NCI-H2227 (cell line): ENCODE results near the gene SULF2.
A peak's percentile ranks its signal among the peaks of the same experiment; 100 is the strongest.

Source experiments
- DNase-seq: peaks from one replicate; lab custom pipeline; 2025; ENCODE audit not compliant: unreplicated experiment; lab: John Stamatoyannopoulos, UW

The SULF2 gene

DNA sequence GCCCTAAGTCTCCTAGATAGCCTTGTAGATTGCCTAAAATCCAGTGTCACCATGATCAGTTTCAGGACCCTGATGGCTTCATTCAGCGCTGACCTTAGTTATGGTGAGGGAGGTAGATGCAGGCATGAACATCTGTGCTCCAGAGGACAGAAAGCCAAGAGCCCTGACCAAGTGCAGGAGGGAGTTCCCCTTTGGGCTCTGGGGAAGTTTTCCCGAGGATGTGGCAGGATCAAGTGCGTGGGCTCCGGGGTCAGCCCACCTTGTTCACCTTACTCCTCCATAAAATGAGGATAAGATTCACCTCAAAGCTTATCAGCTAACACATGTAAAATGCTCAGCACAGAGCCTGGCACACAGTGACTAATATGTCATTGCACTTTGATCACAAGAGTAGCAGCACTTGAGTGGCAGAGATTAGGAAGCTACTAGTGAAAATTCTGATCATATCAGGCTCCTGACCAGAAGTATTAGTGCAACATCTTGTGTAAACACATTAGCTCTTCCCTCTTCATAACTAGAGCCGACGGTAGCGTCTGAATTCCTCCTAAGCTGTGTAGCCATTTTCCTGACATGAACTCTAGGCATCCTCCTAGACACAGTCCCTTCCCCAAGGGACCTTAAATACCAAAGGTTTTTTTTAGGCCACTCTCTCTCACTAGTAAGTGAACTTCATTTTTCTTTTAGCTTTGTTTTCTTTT is 125.2 kb downstream of the SULF2 start:
- DNase-seq, result no peak

DNA sequence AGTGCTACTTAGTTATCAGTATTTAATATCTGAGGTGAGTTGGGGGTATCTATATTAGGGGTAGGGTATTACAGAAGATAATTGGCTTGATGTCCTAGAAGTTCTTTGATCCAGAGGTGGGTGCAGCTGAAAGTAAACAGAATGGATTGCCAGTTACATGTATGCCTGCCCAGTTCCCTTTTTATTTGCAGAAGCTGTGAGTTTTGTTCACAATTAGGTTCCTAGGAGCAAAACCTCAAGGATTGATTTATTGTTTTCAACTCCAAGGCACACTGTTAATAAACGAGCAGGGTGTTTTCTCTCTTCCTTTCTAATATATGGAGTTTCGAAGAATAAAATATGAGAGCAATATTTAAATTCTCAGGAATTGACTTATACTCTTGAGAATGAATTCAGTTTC is 129.0 kb downstream of the SULF2 start:
- DNase-seq, result no peak

DNA sequence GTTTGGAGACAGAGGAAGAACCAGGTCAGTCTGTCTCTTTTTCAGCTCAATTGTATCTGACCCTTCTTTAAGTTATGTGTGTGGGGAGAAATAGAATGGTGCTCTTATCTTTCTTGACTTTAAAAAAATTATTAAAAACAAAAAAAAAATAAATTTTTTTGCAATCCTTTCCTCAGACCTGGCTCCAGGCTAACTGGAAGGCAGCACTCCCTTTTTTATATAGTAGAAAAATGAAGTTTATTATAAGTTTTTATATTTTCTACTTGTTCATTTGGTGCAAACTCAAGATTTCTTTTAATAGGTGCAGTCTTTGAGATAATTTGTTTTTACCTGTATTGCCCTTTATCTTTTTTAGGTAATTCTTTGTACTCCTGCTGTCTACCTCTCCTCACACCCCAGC is 129.6 kb downstream of the SULF2 start:
- DNase-seq, result no peak

DNA sequence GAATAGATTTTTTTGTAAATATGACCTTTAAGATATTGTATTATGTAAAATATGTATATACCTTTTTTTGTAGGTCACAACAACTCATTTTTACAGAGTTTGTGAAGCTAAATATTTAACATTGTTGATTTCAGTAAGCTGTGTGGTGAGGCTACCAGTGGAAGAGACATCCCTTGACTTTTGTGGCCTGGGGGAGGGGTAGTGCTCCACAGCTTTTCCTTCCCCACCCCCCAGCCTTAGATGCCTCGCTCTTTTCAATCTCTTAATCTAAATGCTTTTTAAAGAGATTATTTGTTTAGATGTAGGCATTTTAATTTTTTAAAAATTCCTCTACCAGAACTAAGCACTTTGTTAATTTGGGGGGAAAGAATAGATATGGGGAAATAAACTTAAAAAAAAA is 130.9 kb downstream of the SULF2 start:
- DNase-seq, result no peak

DNA sequence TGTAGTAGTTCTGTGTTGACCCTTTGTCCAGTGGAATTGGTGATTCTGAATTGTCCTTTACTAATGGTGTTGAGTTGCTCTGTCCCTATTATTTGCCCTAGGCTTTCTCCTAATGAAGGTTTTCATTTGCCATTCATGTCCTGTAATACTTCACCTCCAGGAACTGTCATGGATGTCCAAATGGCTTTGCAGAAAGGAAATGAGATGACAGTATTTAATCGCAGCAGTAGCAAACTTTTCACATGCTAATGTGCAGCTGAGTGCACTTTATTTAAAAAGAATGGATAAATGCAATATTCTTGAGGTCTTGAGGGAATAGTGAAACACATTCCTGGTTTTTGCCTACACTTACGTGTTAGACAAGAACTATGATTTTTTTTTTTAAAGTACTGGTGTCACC is 131.4 kb downstream of the SULF2 start:
- DNase-seq, result no peak

DNA sequence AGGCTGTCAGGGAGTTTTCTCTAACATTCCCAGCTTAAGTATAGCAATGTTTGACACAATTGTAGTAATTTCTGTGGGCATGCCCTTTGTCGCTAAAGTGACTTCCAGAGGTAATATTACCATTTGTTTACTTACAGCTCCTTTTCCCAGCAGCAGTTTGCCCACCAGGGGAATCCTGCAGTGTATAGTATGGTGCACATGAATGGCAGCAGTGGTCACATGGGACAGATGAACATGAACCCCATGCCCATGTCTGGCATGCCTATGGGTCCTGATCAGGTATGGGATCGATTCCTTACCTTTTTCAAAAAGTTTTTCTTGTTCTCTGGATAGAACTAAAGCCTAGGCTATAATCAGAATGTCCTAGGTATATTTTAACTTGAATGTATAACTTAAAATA is 132.5 kb downstream of the SULF2 start:
- DNase-seq, result no peak

DNA sequence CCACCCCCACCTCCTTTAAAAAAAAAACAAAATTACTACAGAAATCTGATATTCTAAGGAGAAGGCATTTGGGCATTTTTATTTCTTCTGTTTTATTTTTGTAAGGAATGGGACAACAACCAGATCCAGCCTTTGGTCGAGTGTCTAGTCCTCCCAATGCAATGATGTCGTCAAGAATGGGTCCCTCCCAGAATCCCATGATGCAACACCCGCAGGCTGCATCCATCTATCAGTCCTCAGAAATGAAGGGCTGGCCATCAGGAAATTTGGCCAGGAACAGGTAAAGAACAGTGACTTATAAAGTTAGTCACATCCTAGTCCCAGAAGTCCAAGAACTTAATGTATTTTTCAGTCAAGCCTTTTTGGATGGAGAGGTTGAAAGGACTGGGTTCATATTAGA is 133.0 kb downstream of the SULF2 start:
- DNase-seq, result no peak

DNA sequence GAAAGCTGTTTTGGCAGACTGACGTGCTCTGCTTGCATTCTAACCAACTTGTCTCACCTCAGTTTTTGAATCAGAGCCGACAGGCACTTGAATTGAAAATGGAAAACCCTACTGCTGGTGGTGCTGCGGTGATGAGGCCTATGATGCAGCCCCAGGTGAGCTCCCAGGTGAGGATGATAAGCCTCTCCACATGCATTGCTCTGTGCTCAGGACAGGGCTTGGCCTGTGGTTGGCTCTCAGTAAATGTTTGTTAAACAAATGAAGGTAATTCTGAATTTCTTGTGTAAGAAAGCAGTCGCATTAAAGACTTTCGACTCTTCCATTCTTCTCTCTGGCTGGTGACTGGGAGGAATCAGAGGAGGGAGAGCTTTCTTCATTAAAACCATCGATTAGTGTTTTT is 136.3 kb downstream of the SULF2 start:
- no peak for DNase-seq

DNA sequence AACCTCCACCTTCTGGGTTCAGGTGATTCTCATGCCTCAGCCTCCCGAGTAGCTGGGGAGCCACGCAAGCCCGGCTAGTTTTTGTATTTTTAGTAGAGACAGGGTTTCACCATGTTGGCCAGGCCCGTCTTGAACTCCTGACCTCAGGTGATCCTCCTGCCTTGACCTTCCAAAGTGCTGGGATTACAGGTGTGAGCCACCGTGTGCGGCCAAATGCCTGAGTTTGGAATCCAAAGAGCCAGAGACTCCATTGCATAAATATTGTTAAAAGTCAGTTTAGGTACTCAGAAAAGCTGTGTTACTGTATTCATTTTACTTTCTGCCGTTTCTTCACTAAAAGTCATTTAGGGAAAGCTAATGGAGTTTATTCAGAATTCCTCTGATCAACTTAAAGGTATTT is 137.3 kb downstream of the SULF2 start:
- DNase-seq, result no peak

DNA sequence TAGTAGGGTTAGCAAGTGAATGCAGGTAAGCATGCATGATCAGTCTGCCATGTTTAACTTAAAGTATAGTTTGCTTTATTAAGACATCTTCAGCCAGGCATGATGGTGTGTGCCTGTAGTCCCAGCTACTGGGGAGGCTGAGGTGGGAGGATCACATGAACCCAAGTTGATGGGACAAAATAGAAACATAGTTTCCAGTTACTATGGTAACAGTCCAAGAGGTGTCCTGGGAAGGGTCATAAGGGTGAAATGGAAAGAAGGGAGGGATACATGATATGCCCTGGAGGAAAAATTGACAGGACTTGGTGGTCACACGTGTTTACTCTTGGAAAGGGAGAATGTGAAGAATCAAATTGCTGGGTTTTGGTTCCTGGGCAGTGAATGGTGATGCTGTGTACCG is 139.6 kb downstream of the SULF2 start:
- no peak for DNase-seq

DNA sequence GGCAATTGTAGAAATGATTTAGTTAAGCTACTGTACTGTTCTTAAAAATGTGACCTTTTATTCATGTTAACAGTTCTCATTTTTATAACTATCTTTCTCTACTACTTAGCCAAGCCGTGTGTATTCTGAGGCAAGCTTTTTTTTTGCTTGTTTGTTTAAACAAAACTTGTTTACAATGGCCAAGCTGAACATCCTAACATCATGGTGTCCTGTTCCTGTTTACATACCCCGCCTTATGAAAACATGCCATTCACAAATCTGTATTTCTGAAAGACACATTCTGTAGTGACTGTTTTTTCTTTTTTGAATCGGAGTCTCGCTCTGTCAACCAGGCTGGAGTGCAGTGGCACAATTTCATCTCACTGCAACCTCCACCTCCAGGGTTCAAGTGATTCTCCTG is 142.7 kb downstream of the SULF2 start:
- DNase-seq, result no peak

DNA sequence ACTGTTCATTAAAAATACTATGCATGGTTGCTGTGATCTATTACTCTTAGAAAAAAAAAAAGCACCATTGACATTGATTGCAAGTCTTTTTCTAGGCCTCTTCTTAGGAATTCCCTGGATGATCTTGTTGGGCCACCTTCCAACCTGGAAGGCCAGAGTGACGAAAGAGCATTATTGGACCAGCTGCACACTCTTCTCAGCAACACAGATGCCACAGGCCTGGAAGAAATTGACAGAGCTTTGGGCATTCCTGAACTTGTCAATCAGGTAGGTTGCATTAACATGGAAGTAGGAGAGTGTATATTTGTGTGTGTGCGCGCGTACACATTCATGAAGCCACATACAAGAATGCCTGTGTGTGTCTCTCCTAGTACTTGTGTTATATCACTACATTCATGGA is 143.2 kb downstream of the SULF2 start:
- DNase-seq, result no peak

DNA sequence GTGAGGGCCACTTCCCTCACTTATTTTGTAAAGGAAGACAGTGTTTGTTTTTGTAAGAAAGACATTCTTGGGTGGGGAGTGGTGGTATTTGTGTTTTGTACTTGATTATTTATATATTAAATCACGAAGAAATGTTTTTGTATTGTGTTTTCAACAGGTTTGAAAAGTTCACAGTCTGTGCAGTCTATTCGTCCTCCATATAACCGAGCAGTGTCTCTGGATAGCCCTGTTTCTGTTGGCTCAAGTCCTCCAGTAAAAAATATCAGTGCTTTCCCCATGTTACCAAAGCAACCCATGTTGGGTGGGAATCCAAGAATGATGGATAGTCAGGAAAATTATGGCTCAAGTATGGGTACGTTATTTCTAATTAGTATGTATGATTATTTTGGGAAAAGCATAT is 146.4 kb downstream of the SULF2 start:
- DNase-seq, result no peak

DNA sequence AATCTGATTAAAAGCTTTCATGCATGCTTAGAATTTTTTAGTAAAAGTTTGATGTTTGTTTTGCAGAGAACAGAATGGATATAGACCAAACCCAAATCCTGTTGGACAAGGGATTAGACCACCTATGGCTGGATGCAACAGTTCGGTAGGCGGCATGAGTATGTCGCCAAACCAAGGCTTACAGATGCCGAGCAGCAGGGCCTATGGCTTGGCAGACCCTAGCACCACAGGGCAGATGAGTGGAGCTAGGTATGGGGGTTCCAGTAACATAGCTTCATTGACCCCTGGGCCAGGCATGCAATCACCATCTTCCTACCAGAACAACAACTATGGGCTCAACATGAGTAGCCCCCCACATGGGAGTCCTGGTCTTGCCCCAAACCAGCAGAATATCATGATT is 150.0 kb downstream of the SULF2 start:
- no peak for DNase-seq

DNA sequence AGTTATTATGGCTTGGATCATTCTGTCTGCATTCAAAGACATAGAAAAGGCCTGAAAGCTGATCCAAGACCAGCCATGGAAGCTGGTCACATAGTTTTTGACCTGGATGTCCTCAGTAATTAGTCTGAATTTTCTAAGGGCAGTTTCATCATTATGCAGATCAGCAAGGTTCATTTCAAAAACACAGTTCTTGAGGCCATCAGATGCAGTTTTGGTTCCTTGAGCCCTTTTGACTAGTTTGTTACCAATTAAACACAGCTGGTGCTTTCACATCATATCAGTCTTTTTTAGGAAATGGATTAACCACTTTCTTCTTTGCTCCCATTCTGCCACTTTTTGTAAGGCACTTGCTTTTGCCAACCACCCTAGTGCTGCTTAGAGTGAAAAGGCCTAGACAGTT is 154.2 kb downstream of the SULF2 start:
- DNase-seq, result no peak

DNA sequence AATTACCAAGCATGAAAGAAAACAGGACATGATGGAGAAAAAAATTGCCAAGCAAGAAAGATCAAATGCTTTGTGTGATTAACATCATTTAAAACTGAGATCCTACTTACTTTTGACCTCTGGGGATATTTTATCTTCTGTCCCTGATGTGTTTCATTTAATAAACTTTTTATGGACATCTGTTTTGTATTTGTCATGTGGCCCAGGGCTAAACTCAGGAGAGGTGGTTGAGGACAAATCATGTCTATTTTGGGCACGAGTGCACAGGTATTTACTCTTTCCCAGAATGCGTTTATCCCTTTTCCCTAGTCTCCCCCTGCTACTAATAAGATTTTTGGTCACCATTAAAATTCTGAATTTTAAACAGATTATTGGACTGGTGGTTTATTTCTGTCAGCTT is 155.4 kb downstream of the SULF2 start:
- DNase-seq, result no peak

DNA sequence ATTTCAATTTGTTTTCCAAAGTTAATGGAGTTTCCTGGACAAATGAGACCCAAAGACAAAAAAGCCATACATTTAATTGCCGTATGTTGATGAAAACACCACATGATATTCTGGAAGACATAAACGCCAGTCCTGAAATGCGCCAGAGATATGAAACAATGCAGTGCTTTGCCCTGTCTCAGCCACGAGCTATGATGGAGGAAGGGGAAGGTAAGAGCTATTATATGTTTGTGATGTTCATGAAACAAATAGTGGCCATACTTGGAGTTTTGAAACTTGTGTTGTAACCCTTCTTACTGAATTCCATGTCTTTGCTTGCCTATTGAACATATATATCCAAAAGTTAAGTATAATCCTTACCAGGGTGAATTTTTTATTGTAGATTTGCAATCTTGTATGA is 157.7 kb downstream of the SULF2 start:
- no peak for DNase-seq

DNA sequence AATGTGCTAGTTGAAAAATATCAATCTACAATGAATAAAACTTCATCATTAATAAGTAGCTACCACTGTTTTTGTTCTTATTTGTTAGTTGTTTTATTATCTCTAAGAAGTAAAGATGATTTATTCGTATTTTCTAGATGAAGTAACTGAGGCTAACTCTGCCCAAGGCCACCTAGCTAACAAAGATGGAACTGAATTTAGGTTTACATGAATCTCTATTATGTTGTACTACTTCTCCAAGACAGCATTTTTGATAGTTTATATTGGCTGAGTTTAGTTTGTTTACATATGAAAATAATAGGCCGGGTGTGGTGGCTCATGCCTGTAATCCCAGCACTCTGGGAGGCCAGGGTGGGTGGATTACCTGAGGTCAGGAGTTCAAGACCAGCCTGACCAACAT is 162.1 kb downstream of the SULF2 start:
- no peak for DNase-seq

DNA sequence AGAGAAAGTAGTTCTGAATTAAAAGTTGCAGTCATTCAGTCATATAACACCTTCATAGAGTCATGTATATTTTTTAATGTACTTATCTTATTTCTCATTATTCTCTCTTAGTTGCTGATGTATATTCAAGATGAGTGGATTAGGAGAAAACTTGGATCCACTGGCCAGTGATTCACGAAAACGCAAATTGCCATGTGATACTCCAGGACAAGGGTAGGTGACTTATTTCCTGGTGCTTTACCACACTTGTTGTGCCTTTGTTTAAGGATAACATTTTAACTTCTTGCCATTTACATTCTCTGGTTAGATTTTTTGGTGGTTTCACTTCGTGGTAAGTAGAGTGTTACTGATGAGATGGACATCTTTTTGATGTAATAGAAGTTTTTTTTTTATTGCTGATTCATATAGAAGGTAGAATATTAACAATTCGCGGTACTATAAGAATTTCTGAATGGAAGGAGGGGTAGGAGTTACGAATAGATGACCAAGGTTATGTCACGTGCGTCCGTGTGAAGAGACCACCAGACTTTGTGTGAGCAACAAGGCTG is 163.1 kb downstream of the SULF2 start:
- DNase-seq, result no peak

DNA sequence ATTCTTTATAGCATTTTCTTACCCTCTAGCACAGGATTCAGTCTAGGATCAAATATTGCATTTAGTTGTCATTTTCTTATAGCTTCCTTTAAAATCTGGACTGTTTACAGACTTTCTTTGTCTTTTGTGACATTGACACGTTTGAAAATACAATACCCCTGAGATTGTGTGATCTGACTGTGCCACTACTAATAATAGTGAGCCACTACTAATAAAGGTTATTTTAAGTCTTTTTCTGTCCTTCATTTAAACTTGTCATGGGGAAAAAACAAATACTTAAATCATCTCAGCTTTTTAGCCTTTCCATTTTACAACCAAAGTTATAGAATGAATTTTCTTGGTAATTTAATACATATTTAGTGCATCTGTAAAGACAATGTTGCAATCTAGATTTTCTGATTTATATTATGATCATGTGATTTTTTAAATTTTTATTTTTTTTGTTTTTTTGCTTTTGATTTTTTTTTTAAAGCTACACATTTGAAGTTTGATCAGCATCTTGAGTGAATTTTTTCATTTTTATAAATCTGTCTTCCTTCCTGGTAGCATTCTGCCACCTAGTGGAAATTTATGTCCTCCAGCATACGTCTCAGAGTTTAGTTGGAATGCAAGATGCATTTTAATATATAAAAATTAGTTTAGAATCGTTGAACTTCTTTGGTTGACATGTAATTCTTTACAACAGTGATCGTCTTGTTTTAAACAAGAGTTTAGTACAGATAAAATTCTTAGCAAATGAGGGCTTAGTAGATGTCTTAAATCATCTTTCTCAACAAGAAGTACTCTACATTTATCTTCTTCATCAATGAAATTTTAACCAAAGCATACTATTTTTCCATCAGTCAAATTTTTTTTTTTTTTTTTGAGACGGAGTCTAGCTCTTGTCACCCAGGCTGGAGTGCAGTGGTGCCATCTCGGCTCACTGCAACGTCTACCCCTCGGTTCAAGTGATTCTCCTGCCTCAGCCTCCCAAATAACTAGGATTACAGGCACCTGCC is 164.2 kb downstream of the SULF2 start:
- peak; percentile 73 for DNase-seq

DNA sequence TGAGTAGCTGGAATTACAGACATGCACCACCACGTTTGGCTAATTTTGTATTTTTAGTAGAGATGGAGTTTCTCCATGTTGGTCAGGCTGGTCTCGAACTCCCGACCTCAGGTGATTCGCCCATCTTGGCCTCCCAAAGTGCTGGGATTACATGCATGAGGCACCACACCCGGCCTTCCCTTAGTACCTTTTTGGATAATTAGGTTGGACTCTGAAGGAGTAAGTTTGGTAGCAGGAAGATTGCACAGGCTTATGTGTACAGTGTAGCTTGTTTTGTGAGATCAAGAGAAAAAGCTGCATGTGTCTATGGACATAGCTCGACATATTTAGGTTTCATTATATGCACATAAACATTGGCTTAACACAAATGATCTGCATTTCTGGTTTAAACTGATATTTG is 166.8 kb downstream of the SULF2 start:
- no peak for DNase-seq

DNA sequence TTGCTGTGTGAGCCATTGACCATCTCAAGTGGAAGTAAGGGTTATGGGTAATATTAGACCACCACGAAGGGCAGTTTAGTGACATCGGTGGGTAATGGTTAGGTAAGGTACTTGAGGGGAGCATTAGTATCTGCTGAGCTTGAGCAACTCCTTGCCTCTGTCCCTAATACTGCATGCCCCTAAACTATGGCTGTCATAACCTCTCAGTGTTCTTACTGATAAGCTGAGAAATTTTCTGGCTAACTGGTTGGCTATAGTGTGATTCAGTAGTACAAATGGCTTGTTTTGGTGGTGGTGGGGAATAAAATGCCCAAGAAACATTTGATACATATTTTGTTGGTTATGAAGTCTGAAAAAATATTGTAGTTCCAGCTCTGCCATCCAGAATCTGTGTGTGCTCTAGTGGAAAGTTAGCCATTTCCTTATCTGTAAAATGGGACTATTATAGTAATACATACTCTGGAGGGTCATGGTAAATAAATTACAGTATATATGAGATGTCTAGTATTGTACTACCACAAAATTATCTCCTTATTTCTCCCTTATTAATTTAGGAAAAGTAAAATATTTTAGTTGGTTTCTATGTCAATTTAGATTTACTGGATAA is 170.5 kb downstream of the SULF2 start:
- DNase-seq, result no peak
